ENCODE results near the gene FBRSL1.

- TF ChIP-seq CTCF (IDR thresholded peaks at IDR 0.05; ENCODE audit: low read depth, low read length) (no peak), POLR2A (IDR thresholded peaks at IDR 0.05; ENCODE audit: extremely low read depth, insufficient read length) (no peak), MYC (IDR thresholded peaks at IDR 0.05; ENCODE audit: low read depth, low read length) (no peak)
- TF ChIP-seq, protein P1, sequence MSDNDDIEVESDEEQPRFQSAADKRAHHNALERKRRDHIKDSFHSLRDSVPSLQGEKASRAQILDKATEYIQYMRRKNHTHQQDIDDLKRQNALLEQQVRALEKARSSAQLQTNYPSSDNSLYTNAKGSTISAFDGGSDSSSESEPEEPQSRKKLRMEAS (IDR thresholded peaks at IDR 0.05; ENCODE audit: low read depth, low read length): no peak
These were observed 66.8 kb downstream of the FBRSL1 start for GRCh38 chr12:132556801-132557200.
